Liver (tissue), 9 donors: ENCODE results near the gene PARVB. TPM values are rescaled to one million over a fixed set of nuclear protein-coding genes. Genes with fewer than 3 reads are reported as not detected.

Experiments used
- DNase-seq: peaks from one replicate; pipeline ENCODE4 v3.0.0-alpha.2; 2017; ENCODE audit warnings: low spot score
- H3K27ac ChIP-seq, 2 donors: one replicate each; pipeline ENCODE4 v1.7.0; 2013; ENCODE audit warnings: inconsistent platforms in 2 of 2, low read length in 2 of 2, control low read depth in 1 of 2, low read depth in 1 of 2, mild to moderate bottlenecking in 1 of 2
- H3K27me3 ChIP-seq, 4 donors: one replicate each; pipeline versions ENCODE4 v1.6.1 to v1.7.0; 2013; ENCODE audit warnings: low read length in 3 of 4, inconsistent platforms in 1 of 4, mild to moderate bottlenecking in 1 of 4, moderate library complexity in 1 of 4; ENCODE audit not compliant: control insufficient read depth in 4 of 4, insufficient read depth in 4 of 4
- H3K36me3 ChIP-seq, 4 donors: one replicate each; pipeline versions ENCODE4 v1.6.1 to v1.7.0; 2013; ENCODE audit warnings: low read length in 3 of 4, mild to moderate bottlenecking in 3 of 4, low read depth in 1 of 4, moderate library complexity in 1 of 4; ENCODE audit not compliant: control insufficient read depth in 4 of 4, insufficient read depth in 3 of 4
- H3K4me1 ChIP-seq, 4 donors: one replicate each; pipeline versions ENCODE4 v1.6.1 to v1.7.0; 2013; ENCODE audit warnings: low read length in 3 of 4, mild to moderate bottlenecking in 3 of 4, moderate library complexity in 1 of 4; ENCODE audit not compliant: control insufficient read depth in 4 of 4, insufficient read depth in 4 of 4
- H3K4me3 ChIP-seq, 3 donors: one replicate each; pipeline versions ENCODE4 v1.6.1 to v1.7.0; 2013; ENCODE audit warnings: low read length in 3 of 3, control low read depth in 1 of 3, low read depth in 1 of 3, mild to moderate bottlenecking in 1 of 3
- H3K9ac ChIP-seq, 2 donors: one replicate each; pipeline ENCODE4 v1.7.0; 2013; ENCODE audit warnings: low read length in 2 of 2, mild to moderate bottlenecking in 2 of 2, moderate library complexity in 2 of 2, control low read depth in 1 of 2, low read depth in 1 of 2
- H3K9me3 ChIP-seq, 4 donors: one replicate each; pipeline versions ENCODE4 v1.6.1 to v1.7.0; 2013; ENCODE audit warnings: low read length in 3 of 4; ENCODE audit not compliant: control insufficient read depth in 4 of 4
- ATF3 ChIP-seq: IDR thresholded peaks from 2 replicates; pipeline ENCODE4 v1.6.1; 2016; ENCODE audit warnings: antibody characterized with exemption
- EGR1 ChIP-seq, 2 donors: IDR thresholded peaks; 2 replicates each; pipeline ENCODE4 v1.6.1; 2016 to 2018; ENCODE audit warnings: antibody characterized with exemption in 2 of 2, low read depth in 2 of 2
- FOXA1 ChIP-seq: IDR thresholded peaks from 2 replicates; pipeline ENCODE4 v1.6.1; 2016; ENCODE audit warnings: antibody characterized with exemption
- FOXA2 ChIP-seq: IDR thresholded peaks from 2 replicates; pipeline ENCODE4 v1.6.1; 2016; ENCODE audit warnings: antibody characterized with exemption
- GABPA ChIP-seq, 2 donors: IDR thresholded peaks in 1 of 2; conservative IDR thresholded peaks in 1 of 2; 2 replicates each; pipeline ENCODE4 v1.6.1; 2016; ENCODE audit warnings: antibody characterized with exemption in 2 of 2, mild to moderate bottlenecking in 1 of 2, moderate library complexity in 1 of 2
- HNF4G ChIP-seq: IDR thresholded peaks from 2 replicates; pipeline ENCODE4 v1.6.1; 2016; ENCODE audit warnings: antibody characterized with exemption
- JUND ChIP-seq, 2 donors: IDR thresholded peaks; 2 replicates each; pipeline ENCODE4 v1.6.1; 2016; ENCODE audit warnings: antibody characterized with exemption in 2 of 2
- MAX ChIP-seq: IDR thresholded peaks from 2 replicates; pipeline ENCODE4 v1.6.1; 2016; ENCODE audit warnings: antibody characterized with exemption
- NR2F2 ChIP-seq: IDR thresholded peaks from 2 replicates; pipeline ENCODE4 v1.6.1; 2016; ENCODE audit warnings: antibody characterized with exemption
- RAD21 ChIP-seq, 2 donors: IDR thresholded peaks; 2 replicates each; pipeline ENCODE4 v1.6.1; 2016; ENCODE audit warnings: antibody characterized with exemption in 2 of 2, mild to moderate bottlenecking in 2 of 2
- REST ChIP-seq: IDR thresholded peaks from 2 replicates; pipeline ENCODE4 v1.6.1; 2016; ENCODE audit warnings: antibody characterized with exemption, mild to moderate bottlenecking
- RXRA ChIP-seq, 2 donors: IDR thresholded peaks; 2 replicates each; pipeline ENCODE4 v1.6.1; 2017 to 2018; ENCODE audit warnings: antibody characterized with exemption in 2 of 2, mild to moderate bottlenecking in 1 of 2
- TAF1 ChIP-seq: conservative IDR thresholded peaks from 2 replicates; pipeline ENCODE4 v1.6.1; 2016; ENCODE audit warnings: antibody characterized with exemption, mild to moderate bottlenecking
- YY1 ChIP-seq: IDR thresholded peaks from 2 replicates; pipeline ENCODE4 v1.6.1; 2016; ENCODE audit warnings: antibody characterized with exemption, mild to moderate bottlenecking
- ZBTB33 ChIP-seq: IDR thresholded peaks from 2 replicates; pipeline ENCODE4 v1.6.1; 2016; ENCODE audit warnings: antibody characterized with exemption
- WGBS: extraction: QIAGEN DNeasy Blood & Tissue Kit; methylation state at CpG from one replicate; pipeline ENCODE4 v1.1.7; 2013; 5-methylcytosine and 5-hydroxymethylcytosine counted together
- polyA plus RNA-seq, 2 donors: library from polyadenylated mRNA; stranded (reverse) in 1 of 2; unstranded in 1 of 2; fragments of 200-250 nt in 1 of 2; fragments of >200 nt in 1 of 2; fragmentation: Nextera tagmentation in 1 of 2; extraction: Ambion mirVana in 1 of 2; gene quantifications; one replicate each; pipeline versions ENCODE4 v1.2.1 to v1.2.3, GENCODE V29; 2013 to 2015
- total RNA-seq, 2 donors: library from RNA; depleted of rRNA; stranded (reverse); fragments of >200 nt; gene quantifications; one replicate each; pipeline ENCODE4 v1.2.3, GENCODE V29; 2014
- donor health status: healthy.
- donor health status: healthy.
- donor health status: healthy.
- donor health status: healthy.
- donor health status: healthy.

The PARVB gene
- total and polyA plus RNA-seq, 4 donors: 3.2 to 55.5 (median 17.7) TPM

GRCh38 chr22:44188986-44189630 is 165.0 kb downstream of the PARVB start:
- TF ChIP-seq HNF4G (no peak), RXRA (IDR thresholded peaks at IDR 0.05) (no peak), RAD21 (IDR thresholded peaks at IDR 0.05) (no peak), ZBTB33 (no peak), TAF1 (no peak), MAX (no peak), EGR1 (IDR thresholded peaks at IDR 0.05; ENCODE audit: low read depth in 2 of 2) (no peak), FOXA1 (no peak), YY1 (no peak), NR2F2 (no peak), JUND (IDR thresholded peaks at IDR 0.05) (no peak), FOXA2 (no peak), ATF3 (no peak), REST (no peak)
- WGBS: 89% methylated on average over 12 of the region's 12 CpGs
- H3K4me1 ChIP-seq: no peaks in the 10 kb centered on the region

GRCh38 chr22:44190381-44190976 is 166.4 kb downstream of the PARVB start:
- Histone ChIP-seq H3K9ac (no peak overlapping the region), H3K36me3 (no peaks in the 10 kb centered on the region), H3K9me3 (no peaks in the 10 kb centered on the region), H3K27me3 (no peaks in the 10 kb centered on the region), H3K27ac (no peak overlapping the region), H3K4me1 (no peaks in the 10 kb centered on the region), H3K4me3 (no peak overlapping the region)
- no peak for TF ChIP-seq YY1
- TF ChIP-seq FOXA2: no peak
- TF ChIP-seq GABPA (IDR thresholded peaks at IDR 0.05 in 1 of 2, conservative IDR thresholded peaks at IDR 0.05 in 1 of 2): no peak
- no peak for TF ChIP-seq EGR1 (IDR thresholded peaks at IDR 0.05; ENCODE audit: low read depth in 2 of 2)
- TF ChIP-seq HNF4G: no peak
- TF ChIP-seq TAF1: no peak
- no peak for DNase-seq
- WGBS: 75% methylated on average over 12 of the region's 12 CpGs

More at GRCh38 chr22:44188986-44189630, 165.0 kb downstream of the PARVB start:
- no peak overlapping the region for H3K27ac ChIP-seq
- no peaks in the 10 kb centered on the region for H3K36me3 ChIP-seq
- no peak overlapping the region for H3K4me3 ChIP-seq
- DNase-seq: no peak
- H3K27me3 ChIP-seq: peaks cover 0 to 2% (median 0%) of the 10 kb centered on the region in 4 donors
- H3K9me3 ChIP-seq: no peaks in the 10 kb centered on the region
- H3K9ac ChIP-seq: no peak overlapping the region
